D721Med (cell line): ENCODE data around the gene UST.

Experiments
- DNase-seq: peaks from one replicate; pipeline ENCODE4 v3.0.0; 2011; ENCODE audit warnings: low spot score; ENCODE audit not compliant: insufficient read length
- FAIRE-seq: peaks from 2 replicates; lab custom pipeline; 2011; peaks lifted over from hg19 to GRCh38; lab: Jason Lieb, UNC
- TF ChIP-seq, protein P1 (sequence below): IDR thresholded peaks from 2 replicates; pipeline ENCODE4 v1.5.1; 2012; ENCODE audit warnings: mild to moderate bottlenecking, control low read depth; ENCODE audit not compliant: insufficient read depth; ENCODE audit errors: missing control alignments

The UST gene

DNA sequence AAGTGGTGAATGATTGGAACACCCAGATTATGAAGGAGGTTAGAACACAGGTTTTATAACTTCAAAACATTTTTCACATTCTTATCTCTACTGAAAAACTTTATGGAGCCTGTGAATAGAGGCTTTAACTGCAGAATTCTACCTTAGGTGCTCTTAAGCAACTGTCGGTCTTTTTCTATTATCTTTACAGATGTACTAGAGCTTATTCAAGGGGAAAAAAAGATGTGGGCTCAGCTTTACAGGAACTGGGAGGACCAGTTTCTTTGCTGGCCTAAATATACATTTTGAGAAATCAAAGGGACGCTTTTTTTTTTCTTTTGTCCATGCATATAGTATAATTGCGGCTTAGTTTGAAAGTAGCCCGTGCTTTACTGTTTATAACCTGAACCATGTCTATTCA, 58.9 kb downstream of the UST start:
- TF ChIP-seq, protein P1, sequence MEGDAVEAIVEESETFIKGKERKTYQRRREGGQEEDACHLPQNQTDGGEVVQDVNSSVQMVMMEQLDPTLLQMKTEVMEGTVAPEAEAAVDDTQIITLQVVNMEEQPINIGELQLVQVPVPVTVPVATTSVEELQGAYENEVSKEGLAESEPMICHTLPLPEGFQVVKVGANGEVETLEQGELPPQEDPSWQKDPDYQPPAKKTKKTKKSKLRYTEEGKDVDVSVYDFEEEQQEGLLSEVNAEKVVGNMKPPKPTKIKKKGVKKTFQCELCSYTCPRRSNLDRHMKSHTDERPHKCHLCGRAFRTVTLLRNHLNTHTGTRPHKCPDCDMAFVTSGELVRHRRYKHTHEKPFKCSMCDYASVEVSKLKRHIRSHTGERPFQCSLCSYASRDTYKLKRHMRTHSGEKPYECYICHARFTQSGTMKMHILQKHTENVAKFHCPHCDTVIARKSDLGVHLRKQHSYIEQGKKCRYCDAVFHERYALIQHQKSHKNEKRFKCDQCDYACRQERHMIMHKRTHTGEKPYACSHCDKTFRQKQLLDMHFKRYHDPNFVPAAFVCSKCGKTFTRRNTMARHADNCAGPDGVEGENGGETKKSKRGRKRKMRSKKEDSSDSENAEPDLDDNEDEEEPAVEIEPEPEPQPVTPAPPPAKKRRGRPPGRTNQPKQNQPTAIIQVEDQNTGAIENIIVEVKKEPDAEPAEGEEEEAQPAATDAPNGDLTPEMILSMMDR = no peak
- DNase-seq = no peak
- no peak for FAIRE-seq

DNA sequence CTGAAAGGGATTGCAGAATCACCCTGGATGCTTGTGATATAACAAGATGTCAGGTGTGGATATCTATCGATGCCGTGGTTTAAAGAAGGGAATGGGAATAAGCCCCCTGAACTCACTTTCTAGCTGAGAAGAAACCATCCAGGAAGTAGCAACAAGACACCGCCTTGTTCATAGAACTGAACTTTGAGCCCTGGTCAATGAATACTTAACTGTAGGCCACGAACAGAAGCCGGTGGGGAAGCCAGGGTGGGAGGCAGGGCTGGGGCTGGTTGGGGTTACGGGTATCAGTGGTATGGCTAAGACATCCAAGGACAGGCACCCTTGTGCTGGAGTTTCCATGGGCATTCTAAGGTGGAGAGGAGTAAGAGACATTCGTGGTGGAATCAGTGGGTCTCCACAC, 61.0 kb downstream of the UST start:
- DNase-seq (no peak), FAIRE-seq (no peak)
- TF ChIP-seq, protein P1 = no peak

DNA sequence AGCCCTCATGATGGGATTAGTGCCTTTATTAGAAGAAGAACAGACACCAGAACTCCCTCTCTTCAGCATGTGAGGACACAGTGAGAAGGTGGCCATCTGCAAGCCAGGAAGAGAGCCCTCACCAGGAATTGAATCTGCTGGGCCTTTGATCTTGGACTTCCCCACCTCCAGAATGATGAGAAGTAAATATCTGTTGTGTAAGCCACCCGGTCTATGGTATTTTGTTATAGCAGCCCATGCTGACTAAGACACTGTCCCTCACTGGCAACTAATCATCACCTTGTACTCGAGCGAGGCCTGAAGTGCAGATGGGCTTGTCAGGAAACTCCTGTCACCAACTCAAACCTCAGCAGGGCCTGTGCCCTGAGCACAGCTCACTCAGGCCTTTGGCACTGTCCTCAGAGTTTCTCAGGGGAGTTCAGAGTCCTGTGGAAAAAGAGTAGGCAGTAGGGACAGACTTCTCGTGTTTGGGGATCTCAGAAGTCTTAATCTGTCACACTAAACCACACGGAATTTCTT, 62.0 kb downstream of the UST start:
- FAIRE-seq (no peak), DNase-seq (no peak)
- TF ChIP-seq, protein P1 = no peak

DNA sequence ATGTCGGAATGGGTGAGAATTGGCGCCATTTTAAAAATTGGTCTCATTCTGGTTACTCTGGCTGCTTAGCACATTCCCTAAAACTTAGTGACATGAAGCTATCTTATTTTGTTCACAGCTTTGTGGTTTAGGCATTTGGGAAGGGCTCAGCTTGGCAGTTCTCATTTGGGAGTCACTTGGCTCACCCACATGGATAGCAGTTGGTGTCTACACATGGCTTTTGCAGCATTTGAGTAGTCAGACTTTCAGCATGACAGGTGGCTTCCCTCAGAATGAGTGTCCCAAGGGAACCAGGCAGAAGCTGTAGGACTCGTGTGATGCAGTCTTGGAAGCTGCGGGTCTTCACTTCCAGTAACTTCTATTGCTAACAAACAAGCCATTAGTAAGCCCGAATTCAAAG, 64.6 kb downstream of the UST start:
- DNase-seq (no peak), FAIRE-seq (no peak)
- TF ChIP-seq, protein P1 = no peak

DNA sequence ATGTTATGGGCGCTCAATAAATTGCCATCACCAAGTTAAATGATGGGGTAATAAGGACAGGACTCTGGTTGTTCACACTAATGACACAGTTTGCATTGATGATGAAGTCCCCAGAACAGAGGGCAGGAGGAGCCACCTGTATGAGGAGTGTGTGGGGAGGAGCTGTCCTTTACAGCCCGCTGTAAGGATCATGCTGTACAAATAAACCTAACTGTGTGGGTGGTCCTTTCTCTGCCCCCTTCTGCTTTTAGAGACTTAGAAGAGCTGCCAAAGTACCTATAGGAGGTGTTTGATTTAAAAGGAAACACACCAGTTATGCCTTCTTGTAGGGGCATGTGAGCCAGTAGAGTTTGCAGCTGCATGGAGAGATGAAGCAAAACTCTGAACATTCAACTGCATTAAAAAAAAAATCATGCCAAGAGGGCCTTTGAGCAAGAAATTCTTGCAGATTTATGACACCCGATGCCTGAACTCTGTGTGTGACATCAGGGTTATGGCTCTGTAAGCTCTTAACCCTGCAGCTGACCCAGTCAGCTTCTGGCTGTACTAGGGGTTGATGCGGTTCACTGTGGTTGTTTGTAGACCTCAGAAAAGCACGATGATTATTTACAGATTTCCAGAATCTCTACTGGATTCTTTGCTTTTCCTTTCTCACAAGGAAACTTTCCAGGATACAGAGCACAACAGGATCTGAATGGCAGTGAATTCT, 67.4 kb downstream of the UST start:
- TF ChIP-seq, protein P1 = no peak
- FAIRE-seq (no peak), DNase-seq (no peak)

DNA sequence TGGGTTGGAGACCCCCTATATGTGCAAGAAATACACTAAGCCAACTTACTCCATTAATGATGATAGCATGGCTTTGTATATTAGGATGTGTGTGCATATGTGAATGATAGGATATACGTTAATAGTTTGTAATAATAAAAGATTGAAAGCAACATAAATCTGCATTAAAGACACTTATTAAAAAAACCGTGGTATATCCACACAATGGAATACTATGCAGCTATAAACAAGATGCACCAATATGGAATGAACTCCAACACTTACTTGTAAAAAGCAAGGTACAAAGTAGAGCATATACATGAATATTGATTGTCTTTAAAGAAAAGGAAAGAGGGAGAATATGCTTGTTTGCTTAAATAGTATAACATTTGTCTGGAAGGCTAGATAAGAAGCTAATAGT, 68.0 kb downstream of the UST start:
- DNase-seq (no peak), FAIRE-seq (no peak)
- TF ChIP-seq, protein P1 = no peak

DNA sequence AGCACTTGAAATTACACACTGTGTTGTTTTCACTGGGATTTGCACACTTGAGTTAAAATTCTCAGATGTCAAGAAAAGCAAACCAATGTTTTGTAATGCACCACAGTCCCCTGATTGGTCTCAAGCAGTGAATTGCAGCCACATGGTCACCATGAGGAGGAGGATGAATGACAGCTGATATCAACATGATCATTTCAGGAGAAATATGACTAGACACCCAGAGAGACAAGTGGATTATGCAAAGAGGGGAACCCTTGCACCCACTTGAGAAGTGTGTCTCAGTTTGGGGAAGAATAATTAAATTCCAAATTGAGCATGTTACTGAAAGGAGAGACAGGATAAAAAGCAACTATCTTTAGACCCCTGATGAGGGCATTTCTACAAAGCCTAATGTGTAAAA, 69.3 kb downstream of the UST start:
- DNase-seq (no peak), FAIRE-seq (no peak)
- TF ChIP-seq, protein P1 = no peak
